Activated B cell treated with CpG ODN at 0.5 μM for 24 hours (primary cell): ENCODE measurements around the gene DMAP1. TPM values are rescaled to one million over a fixed set of nuclear protein-coding genes. Genes with fewer than 3 reads are reported as not detected.

Experiments used
- ATAC-seq: fragments of 200-7000 bp; cut with Tn5 transposase; one replicate; pipeline ENCODE4 v1.10.0; 2021; ENCODE audit warnings: low read depth, mild to moderate bottlenecking, moderate library complexity
- CTCF ChIA-PET: fragments of 350-600 bp; sonication (Branson Sonifier 250); formaldehyde crosslinking; loops from one replicate; lab custom pipeline; 2021; ENCODE audit warnings: antibody characterized with exemption; lab: Charles Lee
- POLR2A ChIA-PET: fragments of 350-600 bp; sonication (Branson Sonifier 250); formaldehyde crosslinking; loops from one replicate; lab custom pipeline; 2021; ENCODE audit warnings: antibody characterized with exemption; lab: Charles Lee
- DNase-seq: peaks from one replicate; pipeline ENCODE4 v3.0.0; 2022
- H3K27ac Mint-ChIP-seq: one replicate; pipeline ENCODE4 v1.8.0; 2020; ENCODE audit warnings: mixed read lengths
- H3K27me3 Mint-ChIP-seq: one replicate; pipeline ENCODE4 v1.8.0; 2021; ENCODE audit warnings: mixed read lengths
- H3K36me3 Mint-ChIP-seq: one replicate; pipeline ENCODE4 v1.8.0; 2021; ENCODE audit warnings: low read depth, mixed read lengths
- H3K4me1 Mint-ChIP-seq: one replicate; pipeline ENCODE4 v1.8.0; 2021; ENCODE audit warnings: mixed read lengths
- H3K4me3 Mint-ChIP-seq: one replicate; pipeline ENCODE4 v1.8.0; 2020; ENCODE audit warnings: mild to moderate bottlenecking, mixed read lengths
- H3K9me3 Mint-ChIP-seq: one replicate; pipeline ENCODE4 v1.8.0; 2020; ENCODE audit warnings: mixed read lengths
- intact Hi-C: fragments of 100-400 bp; cut with micrococcal nuclease; formaldehyde crosslinking; loops from one replicate; pipeline ENCODE4 v1.15.1; 2024
- total RNA-seq: library from RNA; stranded (reverse); gene quantifications from 2 replicates; pipeline ENCODE4 v1.2.3, GENCODE V29; 2022
- TF ChIP-seq, protein P1 (sequence below): fragments of 200-600 bp; IDR thresholded peaks from one replicate; pipeline ENCODE4 v1.8.0; 2022; ENCODE audit warnings: antibody characterized with exemption, mild to moderate bottlenecking

The DMAP1 gene
- total RNA-seq, 1 donor from 2014 or later = 64.7 TPM

DNA sequence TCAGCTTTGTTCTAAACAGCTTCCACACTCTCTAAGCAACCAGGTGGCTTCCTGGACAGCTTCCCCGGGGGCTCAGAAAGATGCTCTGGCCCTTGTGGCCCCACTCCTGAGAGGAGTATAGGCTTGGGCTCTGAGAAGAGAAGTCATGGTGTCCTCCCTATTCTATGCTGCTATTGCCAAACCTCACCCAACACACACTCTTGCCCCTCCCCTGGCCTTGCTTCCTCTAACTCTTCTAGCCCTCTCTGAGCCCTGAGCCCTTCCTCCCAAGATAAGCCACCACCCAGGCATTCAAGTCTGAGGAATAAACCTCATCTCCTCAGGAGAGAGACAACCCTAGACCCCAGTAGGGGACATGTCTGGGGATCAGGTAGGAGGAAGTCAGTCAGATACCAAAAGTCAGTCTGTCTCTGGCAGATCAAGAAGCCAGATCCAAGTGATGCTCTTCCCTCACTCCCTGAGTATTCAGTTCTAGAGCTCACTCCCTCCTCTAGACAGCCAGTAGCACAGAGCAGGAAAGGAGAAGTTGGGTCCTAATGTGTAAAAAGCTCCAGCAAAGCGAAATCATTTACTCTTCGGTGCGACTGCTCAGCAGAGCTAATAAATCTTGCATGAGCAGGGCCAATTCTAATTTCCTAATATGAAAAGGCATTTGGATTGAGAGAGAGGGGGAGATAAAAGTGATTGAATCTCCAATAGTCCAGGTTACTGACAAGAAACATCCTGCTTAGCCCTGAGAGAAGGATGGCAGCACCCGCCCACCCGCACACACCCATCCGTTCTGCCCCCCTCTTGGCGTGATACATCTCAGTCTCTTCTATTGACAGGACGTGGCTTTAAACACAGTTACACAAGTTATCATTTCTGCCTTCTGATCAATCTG, 50.5 kb downstream of the DMAP1 start:
- Mint-ChIP-seq H3K27ac (no peak overlapping the region), H3K9me3 (no peaks in the 10 kb centered on the region), H3K4me3 (no peak overlapping the region), H3K4me1 (peaks cover 3% of the 10 kb centered on the region), H3K36me3 (peaks cover 9% of the 10 kb centered on the region), H3K27me3 (no peaks in the 10 kb centered on the region)
- ChIA-PET POLR2A (no interaction called here), CTCF (no interaction called here)
- no peak for ATAC-seq
- TF ChIP-seq, protein P1, sequence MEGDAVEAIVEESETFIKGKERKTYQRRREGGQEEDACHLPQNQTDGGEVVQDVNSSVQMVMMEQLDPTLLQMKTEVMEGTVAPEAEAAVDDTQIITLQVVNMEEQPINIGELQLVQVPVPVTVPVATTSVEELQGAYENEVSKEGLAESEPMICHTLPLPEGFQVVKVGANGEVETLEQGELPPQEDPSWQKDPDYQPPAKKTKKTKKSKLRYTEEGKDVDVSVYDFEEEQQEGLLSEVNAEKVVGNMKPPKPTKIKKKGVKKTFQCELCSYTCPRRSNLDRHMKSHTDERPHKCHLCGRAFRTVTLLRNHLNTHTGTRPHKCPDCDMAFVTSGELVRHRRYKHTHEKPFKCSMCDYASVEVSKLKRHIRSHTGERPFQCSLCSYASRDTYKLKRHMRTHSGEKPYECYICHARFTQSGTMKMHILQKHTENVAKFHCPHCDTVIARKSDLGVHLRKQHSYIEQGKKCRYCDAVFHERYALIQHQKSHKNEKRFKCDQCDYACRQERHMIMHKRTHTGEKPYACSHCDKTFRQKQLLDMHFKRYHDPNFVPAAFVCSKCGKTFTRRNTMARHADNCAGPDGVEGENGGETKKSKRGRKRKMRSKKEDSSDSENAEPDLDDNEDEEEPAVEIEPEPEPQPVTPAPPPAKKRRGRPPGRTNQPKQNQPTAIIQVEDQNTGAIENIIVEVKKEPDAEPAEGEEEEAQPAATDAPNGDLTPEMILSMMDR = no peak
- no peak for DNase-seq
- intact Hi-C loops = no loop called here

DNA sequence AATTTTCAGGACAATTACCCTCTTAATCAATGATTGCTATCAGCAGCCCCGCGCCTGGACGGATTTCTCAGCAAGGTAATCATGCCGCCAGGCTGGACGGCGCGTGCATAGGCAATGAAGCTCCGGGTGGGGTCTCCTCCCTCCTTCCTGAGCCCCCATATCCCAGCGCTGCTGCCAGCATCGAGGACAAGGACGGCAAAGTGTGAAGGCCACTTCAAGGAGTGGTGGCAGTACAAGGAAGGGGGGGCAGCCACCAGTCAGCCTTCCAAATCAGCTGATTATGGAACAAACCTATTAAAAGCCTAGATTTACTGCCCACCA, 51.1 kb downstream of the DMAP1 start:
- Mint-ChIP-seq H3K4me3 (no peak overlapping the region), H3K27ac (no peak overlapping the region)

DNA sequence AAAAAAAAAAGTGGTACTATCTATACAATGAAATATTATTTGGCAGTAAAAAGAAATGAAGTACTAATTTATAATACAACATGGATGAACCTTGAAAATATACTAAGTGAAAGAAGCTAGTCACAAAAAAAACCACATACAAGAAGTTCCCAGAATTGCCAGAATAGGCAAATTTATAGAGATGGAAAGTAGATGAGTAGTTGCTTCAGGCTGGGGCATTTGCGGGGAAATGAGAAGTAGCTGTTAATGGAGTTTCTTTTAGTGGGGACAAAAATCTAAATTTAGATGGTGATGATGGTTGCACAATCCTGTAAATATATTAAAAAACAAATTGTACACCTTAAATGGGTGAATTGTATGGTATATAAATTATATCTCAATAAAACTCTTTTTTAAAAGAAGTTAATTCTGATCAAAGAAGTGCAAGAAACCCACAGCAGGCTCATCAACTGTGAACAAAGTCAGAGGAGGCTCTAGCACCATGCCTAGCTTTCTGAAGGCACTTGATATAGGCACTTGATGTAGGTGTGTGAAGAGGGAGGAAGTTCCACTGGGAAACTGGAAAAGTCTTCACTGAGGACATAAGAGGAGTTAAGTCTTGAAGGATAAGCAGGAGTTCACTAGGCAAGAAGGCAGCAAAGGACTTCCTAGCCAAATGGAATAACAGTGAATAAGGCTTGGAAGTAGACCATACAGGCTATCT, 52.5 kb downstream of the DMAP1 start:
- ATAC-seq = no peak
- TF ChIP-seq, protein P1 = no peak
- H3K4me1 Mint-ChIP-seq = peaks cover 3% of the 10 kb centered on the region
- H3K36me3 Mint-ChIP-seq = peaks cover 9% of the 10 kb centered on the region
- no peaks in the 10 kb centered on the region for H3K9me3 Mint-ChIP-seq
- H3K27ac Mint-ChIP-seq = no peak overlapping the region
- no peak for DNase-seq
- intact Hi-C loops = no loop called here
- ChIA-PET POLR2A (no interaction called here), CTCF (interaction anchor here (0.7 kb wide), 1 partner anchor 159 kb away, joined by 6 read pairs; no protein-coding TSS in a partner anchor)
- H3K27me3 Mint-ChIP-seq = no peaks in the 10 kb centered on the region
- H3K4me3 Mint-ChIP-seq = no peak overlapping the region

More for the DNA sequence above, 51.1 kb downstream of the DMAP1 start:
- H3K9me3 Mint-ChIP-seq = no peaks in the 10 kb centered on the region
- peaks cover 9% of the 10 kb centered on the region for H3K36me3 Mint-ChIP-seq
- TF ChIP-seq, protein P1 = no peak
- peaks cover 3% of the 10 kb centered on the region for H3K4me1 Mint-ChIP-seq
- no peaks in the 10 kb centered on the region for H3K27me3 Mint-ChIP-seq
- no peak for DNase-seq
- POLR2A ChIA-PET = no interaction called here
- CTCF ChIA-PET = no interaction called here
- intact Hi-C loops = no loop called here
- no peak for ATAC-seq

DNA sequence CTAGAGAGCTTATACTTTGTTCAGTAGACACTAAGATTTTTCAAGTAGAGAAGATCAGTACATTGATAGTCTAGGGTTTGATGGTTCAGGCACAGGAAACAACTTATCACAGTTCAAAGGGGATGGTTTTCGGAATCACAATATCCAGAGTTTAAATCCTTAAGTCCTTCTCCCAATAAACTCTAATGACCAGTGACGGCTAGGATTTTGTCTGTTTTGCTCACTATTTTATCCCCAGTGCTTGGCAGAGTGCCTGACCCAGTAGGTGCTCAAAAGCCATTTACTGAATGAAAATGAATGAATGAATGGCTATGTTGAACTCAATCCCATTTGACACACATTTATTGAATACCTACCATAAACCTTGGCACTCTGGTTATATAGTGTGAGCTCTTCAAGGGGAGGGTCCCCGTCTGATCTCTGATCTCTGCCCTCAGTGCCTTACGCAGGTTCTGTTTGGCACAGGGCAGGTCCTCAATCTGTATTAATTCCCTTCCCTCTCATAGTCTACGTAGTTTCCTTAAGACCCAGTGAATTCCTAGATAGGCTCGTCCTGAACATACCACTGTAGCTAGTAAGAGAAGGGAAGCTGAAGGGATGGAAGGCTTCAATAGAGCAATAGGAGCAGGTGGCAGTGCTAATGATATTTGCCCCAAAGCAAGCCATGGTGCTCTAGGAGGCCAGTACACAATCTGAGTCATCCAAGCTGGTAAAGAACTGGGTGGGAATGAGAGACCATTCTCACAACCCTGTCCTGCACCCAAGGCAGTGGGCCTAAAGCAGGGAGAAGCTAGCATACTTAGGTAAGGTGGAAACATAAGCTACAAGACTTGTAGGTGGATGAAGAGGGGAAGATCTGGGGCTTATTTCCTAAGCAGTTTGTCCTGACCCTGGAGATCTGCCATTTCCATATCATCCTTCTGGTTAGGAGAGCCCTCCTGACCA, 53.4 kb downstream of the DMAP1 start:
- Mint-ChIP-seq H3K36me3 (peaks cover 9% of the 10 kb centered on the region), H3K4me3 (no peak overlapping the region), H3K4me1 (peaks cover 3% of the 10 kb centered on the region), H3K27ac (no peak overlapping the region), H3K9me3 (no peaks in the 10 kb centered on the region), H3K27me3 (no peaks in the 10 kb centered on the region)
- intact Hi-C loops = no loop called here
- ChIA-PET CTCF (no interaction called here), POLR2A (no interaction called here)
- ATAC-seq = no peak
- TF ChIP-seq, protein P1 = no peak
- no peak for DNase-seq
